CD4-positive, CD25-positive, alpha-beta regulatory T cell (primary cell): ENCODE results near the gene ZNF576. TPM values are rescaled to one million over a fixed set of nuclear protein-coding genes. Genes with fewer than 3 reads are reported as not detected.
"Not testable (repeated sequence)": the region's sequence is repeated elsewhere in the genome, so short reads cannot be mapped to it uniquely, and the experiment has no call there.

Source experiments
- ATAC-seq, 2 donors: fragments of 150-1000 bp; cut with Tn5 transposase; one replicate each; pipeline ENCODE4 v1.10.0; 2021; ENCODE audit warnings: low read depth in 2 of 2, moderate number of reproducible peaks in 2 of 2, moderate library complexity in 1 of 2
- DNase-seq, 3 donors: peaks; one replicate each; pipeline versions ENCODE4 v3.0.0 to v3.0.0-alpha.2; 2012 to 2022; ENCODE audit warnings: mixed read lengths in 1 of 3
- H3K27ac ChIP-seq: one replicate; pipeline ENCODE4 v1.7.0; 2013; ENCODE audit warnings: mild to moderate bottlenecking, low read length; ENCODE audit not compliant: insufficient read depth, poor library complexity, severe bottlenecking
- H3K27me3 ChIP-seq: one replicate; pipeline ENCODE4 v1.7.0; 2013; ENCODE audit warnings: low read length; ENCODE audit not compliant: control insufficient read depth, insufficient read depth
- H3K36me3 ChIP-seq: one replicate; pipeline ENCODE4 v1.7.0; 2013; ENCODE audit warnings: mild to moderate bottlenecking, low read length, moderate library complexity; ENCODE audit not compliant: control insufficient read depth, insufficient read depth
- H3K4me1 ChIP-seq: 2 replicates; pipeline ENCODE4 v1.7.0; 2013; ENCODE audit warnings: mild to moderate bottlenecking, low read length; ENCODE audit not compliant: insufficient read depth, control insufficient read depth, poor library complexity, severe bottlenecking
- H3K4me3 ChIP-seq: one replicate; pipeline ENCODE4 v1.7.0; 2013; ENCODE audit warnings: low read depth, mild to moderate bottlenecking, low read length, moderate library complexity
- H3K9me3 ChIP-seq, 2 experiments: 1 replicate in 1 of 2; 2 replicates in 1 of 2; pipeline ENCODE4 v1.7.0; 2013; ENCODE audit warnings: low read length in 2 of 2, mild to moderate bottlenecking in 1 of 2, moderate library complexity in 1 of 2; ENCODE audit not compliant: control insufficient read depth in 2 of 2
- H3K27ac Mint-ChIP-seq, 3 donors: one replicate each; pipeline ENCODE4 v1.8.0; 2020 to 2022; ENCODE audit warnings: mild to moderate bottlenecking in 3 of 3, mixed read lengths in 3 of 3, moderate library complexity in 2 of 3
- H3K27me3 Mint-ChIP-seq: one replicate; pipeline ENCODE4 v1.8.0; 2022; ENCODE audit warnings: mild to moderate bottlenecking, mixed read lengths
- H3K36me3 Mint-ChIP-seq: one replicate; pipeline ENCODE4 v1.8.0; 2020; ENCODE audit warnings: mixed read lengths
- H3K4me1 Mint-ChIP-seq, 4 donors: one replicate each; pipeline ENCODE4 v1.8.0; 2020 to 2022; ENCODE audit warnings: mixed read lengths in 4 of 4, mild to moderate bottlenecking in 1 of 4
- H3K4me3 Mint-ChIP-seq, 4 donors: one replicate each; pipeline ENCODE4 v1.8.0; 2020 to 2022; ENCODE audit warnings: mild to moderate bottlenecking in 4 of 4, mixed read lengths in 4 of 4, moderate library complexity in 3 of 4
- H3K9me3 Mint-ChIP-seq, 7 donors: one replicate each; pipeline ENCODE4 v1.8.0; 2020 to 2022; ENCODE audit warnings: mixed read lengths in 7 of 7, mild to moderate bottlenecking in 3 of 7, moderate library complexity in 2 of 7
- polyA plus RNA-seq, 4 donors: library from polyadenylated mRNA; unstranded; fragments of 300-500 nt; fragmentation: Illumina TruSeq; gene quantifications; one replicate each; pipeline ENCODE4 v1.2.3, GENCODE V29; 2021
- total RNA-seq: library from RNA; stranded (reverse); gene quantifications from one replicate; pipeline ENCODE4 v1.2.3, GENCODE V29; 2022

The ZNF576 gene
- total and polyA plus RNA-seq, 5 donors from 2014 or later = 5.5 to 11.0 (median 8.9) TPM

GRCh38 chr19:43596842-43597461 is 557 bp downstream of the ZNF576 start:
- peak overlapping the region; percentile 91 for H3K4me3 ChIP-seq

DNA sequence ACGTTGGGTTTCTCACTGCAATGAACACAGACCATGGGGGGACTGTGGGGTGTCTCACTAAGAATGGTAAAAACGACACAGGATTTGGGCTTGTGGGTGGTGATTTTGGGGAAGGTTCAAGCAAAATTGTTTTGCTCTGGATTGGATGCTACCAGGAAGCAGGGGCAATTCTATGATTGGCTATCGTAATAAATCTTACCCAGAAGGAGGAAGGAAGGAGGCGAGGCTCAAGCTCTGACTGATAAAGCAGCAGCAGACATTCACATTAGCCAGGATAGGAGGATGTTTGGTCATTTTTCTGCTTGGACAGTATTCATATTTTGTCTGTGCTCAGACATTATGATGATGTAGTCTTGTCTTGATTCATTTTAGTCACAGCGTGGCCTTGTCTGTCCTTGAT is 1.5 kb downstream of the ZNF576 start:
- DNase-seq = no peak
- H3K4me3 Mint-ChIP-seq = peak overlapping the region; percentile 94 to 97 (median 96)
- Histone ChIP-seq H3K27me3 (no peaks in the 10 kb centered on the region), H3K4me1 (peaks cover 43% of the 10 kb centered on the region), H3K36me3 (peaks cover 30% of the 10 kb centered on the region), H3K4me3 (peak overlapping the region; percentile 91), H3K27ac (peak overlapping the region; percentile 98), H3K9me3 (no peaks in the 10 kb centered on the region)
- peak overlapping the region; percentile 84 to 100 (median 99) for H3K27ac Mint-ChIP-seq
- H3K4me1 Mint-ChIP-seq = peaks cover 7 to 60% (median 34%) of the 10 kb centered on the region in 4 donors
- H3K9me3 Mint-ChIP-seq = no peaks in the 10 kb centered on the region
- no peak for ATAC-seq
- H3K36me3 Mint-ChIP-seq = peaks cover 14% of the 10 kb centered on the region
- H3K27me3 Mint-ChIP-seq = peaks cover 6% of the 10 kb centered on the region

More at GRCh38 chr19:43596842-43597461, 557 bp downstream of the ZNF576 start:
- Histone ChIP-seq H3K9me3 (no peaks in the 10 kb centered on the region), H3K4me1 (peaks cover 43% of the 10 kb centered on the region), H3K27me3 (no peaks in the 10 kb centered on the region), H3K27ac (peak overlapping the region; percentile 98), H3K36me3 (peaks cover 31% of the 10 kb centered on the region)
- peaks cover 0 to 1% (median 0%) of the 10 kb centered on the region in 7 donors for H3K9me3 Mint-ChIP-seq
- H3K4me3 Mint-ChIP-seq = peak overlapping the region; percentile 94 to 97 (median 96)
- no peak for DNase-seq
- no peak for ATAC-seq
- peaks cover 7 to 63% (median 34%) of the 10 kb centered on the region in 4 donors for H3K4me1 Mint-ChIP-seq
- peaks cover 14% of the 10 kb centered on the region for H3K36me3 Mint-ChIP-seq
- H3K27ac Mint-ChIP-seq = peak overlapping the region; percentile 99 to 100 (median 100)
- peaks cover 6% of the 10 kb centered on the region for H3K27me3 Mint-ChIP-seq

- peaks cover 10% of the 10 kb centered on the region for H3K36me3 Mint-ChIP-seq
- no peaks in the 10 kb centered on the region for H3K9me3 Mint-ChIP-seq
- Histone ChIP-seq H3K4me3 (no peak overlapping the region), H3K9me3 (no peaks in the 10 kb centered on the region), H3K27ac (no peak overlapping the region), H3K36me3 (peaks cover 29% of the 10 kb centered on the region), H3K4me1 (peaks cover 41% of the 10 kb centered on the region), H3K27me3 (no peaks in the 10 kb centered on the region)
- peak overlapping the region in 2 of 3 donors; percentile 99 to 100 for H3K27ac Mint-ChIP-seq
- no peak for ATAC-seq
- H3K4me1 Mint-ChIP-seq = peaks cover 7 to 56% (median 31%) of the 10 kb centered on the region in 4 donors
- peak overlapping the region; percentile 51 to 97 (median 94) for H3K4me3 Mint-ChIP-seq
- peaks cover 6% of the 10 kb centered on the region for H3K27me3 Mint-ChIP-seq
- DNase-seq = no peak
Observed at GRCh38 chr19:43598445-43599240, 2.2 kb downstream of the ZNF576 start.

DNA sequence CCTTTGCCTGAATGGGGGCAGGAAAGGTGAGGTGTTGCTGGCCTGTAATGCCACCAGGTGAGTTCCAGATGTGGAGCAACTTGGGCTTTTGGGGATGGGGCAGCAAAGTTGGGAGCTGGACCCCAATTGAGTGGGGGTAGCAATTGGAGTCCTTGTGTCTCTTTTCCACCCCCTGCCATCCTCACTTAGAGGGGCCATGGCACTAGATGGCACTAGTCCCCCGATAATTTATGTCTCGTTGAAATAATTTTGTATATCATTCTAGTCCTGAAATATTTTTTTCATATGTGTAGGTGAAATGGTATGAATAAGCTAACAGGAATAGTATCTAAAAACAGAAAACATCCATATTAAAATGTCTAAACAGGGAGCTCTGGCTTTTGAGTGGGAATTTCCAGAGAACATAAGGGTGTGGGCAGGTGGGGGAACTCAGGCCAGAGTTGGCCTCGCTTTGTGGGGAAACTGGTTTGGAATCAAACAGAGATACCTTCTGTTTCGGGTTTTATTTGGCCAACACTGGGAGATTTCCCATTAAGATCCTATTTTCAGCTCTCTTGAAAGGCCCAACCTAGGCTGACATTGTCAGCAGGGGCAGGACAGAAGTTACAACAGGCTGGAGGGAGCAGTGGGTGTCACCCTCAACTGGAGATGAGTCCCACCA is 3.4 kb downstream of the ZNF576 start:
- no peak for ATAC-seq
- Mint-ChIP-seq H3K36me3 (peaks cover 10% of the 10 kb centered on the region), H3K9me3 (no peaks in the 10 kb centered on the region), H3K27ac (peak overlapping the region in 2 of 3 donors; percentile 32 to 38), H3K4me3 (peak overlapping the region in 2 of 4 donors; percentile 32 to 75), H3K27me3 (peaks cover 6% of the 10 kb centered on the region), H3K4me1 (peaks cover 7 to 49% (median 29%) of the 10 kb centered on the region in 4 donors)
- no peak overlapping the region for H3K27ac ChIP-seq
- DNase-seq = no peak
- no peaks in the 10 kb centered on the region for H3K27me3 ChIP-seq
- no peak overlapping the region for H3K4me3 ChIP-seq
- H3K9me3 ChIP-seq = no peaks in the 10 kb centered on the region
- peaks cover 29% of the 10 kb centered on the region for H3K36me3 ChIP-seq
- peaks cover 30% of the 10 kb centered on the region for H3K4me1 ChIP-seq

- peaks cover 7 to 47% (median 28%) of the 10 kb centered on the region in 4 donors for H3K4me1 Mint-ChIP-seq
- H3K27me3 Mint-ChIP-seq = not testable (repeated sequence)
Observed at GRCh38 chr19:43600326-43600725, 3.9 kb downstream of the ZNF576 start.

GRCh38 chr19:43605875-43606568 is 9.6 kb downstream of the ZNF576 start:
- H3K4me1 ChIP-seq = no peaks in the 10 kb centered on the region
- no peaks in the 10 kb centered on the region for H3K9me3 ChIP-seq
- H3K36me3 ChIP-seq = peaks cover 16% of the 10 kb centered on the region
- Mint-ChIP-seq H3K4me1 (peaks cover 0 to 14% (median 7%) of the 10 kb centered on the region in 4 donors), H3K36me3 (peaks cover 10% of the 10 kb centered on the region), H3K27ac (peak overlapping the region in 1 of 3 donors; percentile 81), H3K4me3 (no peak overlapping the region), H3K9me3 (no peaks in the 10 kb centered on the region), H3K27me3 (no peaks in the 10 kb centered on the region)
- no peaks in the 10 kb centered on the region for H3K27me3 ChIP-seq
- H3K4me3 ChIP-seq = no peak overlapping the region
- DNase-seq = no peak
- H3K27ac ChIP-seq = no peak overlapping the region
- no peak for ATAC-seq

More at GRCh38 chr19:43600326-43600725, 3.9 kb downstream of the ZNF576 start:
- Mint-ChIP-seq H3K27ac (peak overlapping the region in 1 of 3 donors; percentile 32), H3K4me3 (peak overlapping the region in 1 of 4 donors; percentile 75)
- Histone ChIP-seq H3K36me3 (peaks cover 29% of the 10 kb centered on the region), H3K4me1 (peaks cover 25% of the 10 kb centered on the region)
- DNase-seq, ATAC-seq, H3K27ac ChIP-seq, H3K4me3 ChIP-seq, H3K9me3 ChIP-seq, H3K27me3 ChIP-seq, H3K36me3 Mint-ChIP-seq, H3K9me3 Mint-ChIP-seq: not testable (repeated sequence)

DNA sequence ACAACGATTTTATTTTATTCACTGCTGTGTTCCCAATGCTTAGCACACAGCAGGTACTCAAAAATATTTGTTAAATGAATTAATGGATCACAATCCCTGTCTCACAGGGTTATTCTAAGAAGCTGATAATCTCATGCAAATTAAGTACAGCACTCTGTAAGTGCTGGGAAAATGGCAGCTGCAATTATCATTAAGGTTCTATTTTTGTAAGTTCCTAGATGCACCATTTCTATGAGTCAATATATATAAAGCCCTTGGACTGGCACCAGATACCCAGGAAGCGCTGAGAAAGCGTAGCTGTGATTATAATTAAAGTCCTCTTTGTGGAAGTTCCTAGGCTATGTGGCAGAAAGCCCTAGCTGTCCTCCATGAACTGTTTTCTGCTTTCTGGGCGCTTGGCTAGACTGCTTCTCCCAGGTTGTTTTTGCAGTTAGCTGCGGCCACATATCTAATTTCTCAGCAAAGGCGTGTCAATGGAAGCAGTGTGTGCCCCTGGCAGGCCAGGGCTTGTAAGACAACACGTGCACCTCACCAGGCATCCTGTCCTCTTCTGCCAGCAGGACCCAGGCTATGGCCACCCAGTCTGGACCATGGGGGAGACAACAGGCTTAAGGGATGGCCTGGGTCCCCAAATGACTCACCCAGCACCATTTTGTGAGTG is 10.3 kb downstream of the ZNF576 start:
- no peaks in the 10 kb centered on the region for H3K27me3 Mint-ChIP-seq
- H3K27me3 ChIP-seq = no peaks in the 10 kb centered on the region
- peaks cover 0 to 11% (median 7%) of the 10 kb centered on the region in 4 donors for H3K4me1 Mint-ChIP-seq
- H3K4me1 ChIP-seq = no peaks in the 10 kb centered on the region
- no peak overlapping the region for H3K4me3 Mint-ChIP-seq
- peak overlapping the region in 2 of 3 donors; percentile 29 to 69 for H3K27ac Mint-ChIP-seq
- H3K9me3 Mint-ChIP-seq = no peaks in the 10 kb centered on the region
- no peak for DNase-seq
- H3K27ac ChIP-seq = no peak overlapping the region
- peaks cover 10% of the 10 kb centered on the region for H3K36me3 Mint-ChIP-seq
- no peak for ATAC-seq
- peaks cover 10% of the 10 kb centered on the region for H3K36me3 ChIP-seq
- H3K9me3 ChIP-seq = no peaks in the 10 kb centered on the region
- H3K4me3 ChIP-seq = no peak overlapping the region
